HG03060 (cell line): ENCODE results near the gene THUMPD3.

Source experiments
- ATAC-seq: cut with Tn5 transposase; IDR thresholded peaks from one replicate; pipeline ENCODE4 v1.9.1; 2021; ENCODE audit warnings: low read depth, moderate number of reproducible peaks; ENCODE audit not compliant: unreplicated experiment

Gene THUMPD3, protein sequence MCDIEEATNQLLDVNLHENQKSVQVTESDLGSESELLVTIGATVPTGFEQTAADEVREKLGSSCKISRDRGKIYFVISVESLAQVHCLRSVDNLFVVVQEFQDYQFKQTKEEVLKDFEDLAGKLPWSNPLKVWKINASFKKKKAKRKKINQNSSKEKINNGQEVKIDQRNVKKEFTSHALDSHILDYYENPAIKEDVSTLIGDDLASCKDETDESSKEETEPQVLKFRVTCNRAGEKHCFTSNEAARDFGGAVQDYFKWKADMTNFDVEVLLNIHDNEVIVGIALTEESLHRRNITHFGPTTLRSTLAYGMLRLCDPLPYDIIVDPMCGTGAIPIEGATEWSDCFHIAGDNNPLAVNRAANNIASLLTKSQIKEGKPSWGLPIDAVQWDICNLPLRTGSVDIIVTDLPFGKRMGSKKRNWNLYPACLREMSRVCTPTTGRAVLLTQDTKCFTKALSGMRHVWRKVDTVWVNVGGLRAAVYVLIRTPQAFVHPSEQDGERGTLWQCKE

DNA sequence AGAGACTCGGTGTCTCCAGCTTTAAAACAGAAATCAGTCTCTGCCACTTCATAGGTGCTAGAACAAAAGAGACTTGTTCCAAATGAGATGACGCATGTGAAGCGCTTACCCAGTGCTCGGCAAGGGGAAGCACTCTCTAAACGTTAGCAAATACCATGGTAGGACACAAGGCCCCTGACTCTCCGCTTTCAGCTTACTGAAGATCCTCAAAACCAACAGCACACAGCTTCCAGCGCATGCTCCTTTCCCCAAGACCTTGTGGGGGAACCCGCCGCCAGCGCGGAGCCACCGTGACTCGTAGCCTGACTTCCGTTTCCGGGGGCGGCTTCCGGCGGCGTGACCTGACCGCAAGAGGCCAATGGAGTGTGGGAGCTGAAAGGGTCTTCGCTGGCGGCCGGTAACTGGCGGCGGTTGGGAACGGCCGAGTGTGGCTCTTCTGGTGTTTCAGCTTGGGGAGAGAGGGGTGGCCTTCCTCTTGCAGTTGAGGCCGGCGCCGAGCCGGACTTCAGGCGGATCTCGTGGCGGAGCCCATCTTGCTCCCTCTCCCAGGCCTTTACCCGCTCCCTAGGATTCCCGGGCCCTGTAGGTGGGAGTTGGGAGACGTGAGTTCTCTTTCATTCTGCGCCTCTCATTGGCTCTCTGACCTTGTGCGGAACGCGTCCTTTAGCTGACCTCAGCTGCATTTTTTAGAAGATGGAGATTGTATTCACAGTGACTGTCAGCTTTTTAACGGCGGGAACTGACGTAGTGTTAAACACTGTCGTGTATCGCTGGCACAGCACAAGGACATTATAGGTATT, at the start of gene THUMPD3:
Gene THUMPD3, plus strand, starts transcription at position 324 of the 800 bp plus-strand sequence. CDS start 2,015 bp downstream, outside the sequence.
- peak; percentile 84 for ATAC-seq

DNA sequence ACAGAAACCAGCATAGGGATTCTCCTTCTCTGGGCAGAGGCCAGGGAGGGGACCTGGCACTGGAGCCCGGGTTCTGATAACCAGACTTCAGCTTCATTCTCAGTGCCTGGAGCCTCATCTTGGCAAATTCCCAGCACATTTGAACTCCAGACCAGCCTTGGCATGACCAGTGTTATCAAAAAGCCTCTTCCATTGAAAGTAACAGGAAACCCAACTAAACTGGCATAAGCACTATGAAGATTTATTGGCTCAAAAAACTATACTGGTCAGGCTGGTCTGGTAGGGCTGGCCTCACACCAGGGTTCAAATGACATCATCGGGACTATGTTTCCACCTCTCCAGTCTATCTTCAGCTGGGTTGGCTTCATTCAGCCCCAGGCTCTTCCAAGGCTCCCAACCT, 48.1 kb upstream of the THUMPD3 start:
- ATAC-seq, result no peak

DNA sequence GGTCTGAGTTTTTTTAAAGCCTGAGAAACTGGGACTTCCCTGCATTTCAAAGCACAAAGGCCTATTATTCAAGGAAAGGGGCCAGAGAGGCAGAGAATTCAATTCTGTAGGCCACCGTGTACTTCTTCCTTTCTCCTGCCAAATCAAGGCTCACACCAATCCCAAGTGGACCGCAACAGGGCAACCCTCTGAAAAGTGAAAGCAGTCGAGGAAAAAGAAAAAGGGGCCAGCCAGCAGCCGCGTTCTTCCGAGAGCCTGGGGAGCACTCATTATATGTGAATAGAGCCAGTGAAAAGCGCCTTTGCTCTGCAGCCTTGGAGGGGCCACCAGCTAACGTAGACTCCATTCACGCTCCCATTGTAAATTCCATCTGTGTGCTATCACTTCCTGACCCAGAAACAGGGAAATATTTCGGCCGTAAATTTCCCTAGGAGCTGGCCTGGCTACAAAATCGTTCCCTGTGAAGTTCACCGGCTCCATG, 45.9 kb upstream of the THUMPD3 start:
- no peak for ATAC-seq

DNA sequence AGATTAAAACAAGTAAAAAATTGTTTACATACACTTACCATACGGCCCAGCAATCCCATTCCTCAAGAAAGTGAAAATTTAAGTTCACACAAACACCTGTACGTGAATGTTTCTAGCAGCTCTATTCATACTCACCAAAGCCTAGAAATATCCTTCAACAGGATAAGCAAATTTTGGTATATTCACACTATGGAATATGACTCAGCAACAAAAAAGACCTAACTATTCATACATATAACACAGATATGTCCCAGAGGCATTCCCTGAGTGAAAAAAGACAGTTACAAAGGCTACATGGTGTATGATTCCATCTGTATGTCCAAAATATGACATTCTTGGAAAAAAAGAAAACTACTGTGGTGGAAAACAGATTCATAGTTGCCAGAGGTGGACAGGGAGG, 40.1 kb upstream of the THUMPD3 start:
- no peak for ATAC-seq

DNA sequence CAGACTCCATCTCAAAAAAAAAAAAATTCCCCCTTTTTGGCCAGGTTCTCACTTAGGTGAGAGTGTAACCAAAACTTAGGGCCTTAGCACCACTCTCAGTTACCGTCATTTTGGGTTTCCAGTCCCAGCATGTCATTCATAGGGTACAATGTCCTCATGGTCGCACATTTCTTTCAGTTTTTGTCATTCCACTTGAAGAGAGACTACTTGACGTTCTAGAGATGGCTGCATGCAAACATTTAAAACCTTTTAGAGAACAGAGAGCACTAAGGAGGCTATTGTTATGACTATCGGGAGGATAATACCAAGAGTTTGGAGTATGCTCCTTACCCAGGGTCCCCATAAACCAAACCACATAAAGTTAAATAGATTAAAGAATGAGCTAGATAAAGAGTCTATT, 37.9 kb upstream of the THUMPD3 start:
- no peak for ATAC-seq

DNA sequence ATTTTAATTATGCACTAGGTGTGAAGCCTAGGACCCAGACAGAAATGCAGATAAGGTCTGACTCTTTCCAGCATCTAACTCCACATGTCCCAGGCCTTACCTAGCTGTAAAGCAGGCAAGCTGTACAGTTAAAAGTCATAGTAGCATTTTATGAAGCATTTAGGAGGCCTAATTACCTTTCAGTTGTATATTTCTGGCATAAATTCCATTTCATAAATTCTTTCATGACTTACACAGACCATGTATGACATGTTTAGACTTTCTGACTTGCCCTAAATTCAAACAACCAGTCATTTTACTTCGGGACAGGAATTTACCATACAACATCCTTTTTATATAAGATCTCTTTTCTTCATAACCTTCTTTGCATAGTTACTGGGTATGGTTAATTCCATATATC, 35.3 kb upstream of the THUMPD3 start:
- no peak for ATAC-seq

DNA sequence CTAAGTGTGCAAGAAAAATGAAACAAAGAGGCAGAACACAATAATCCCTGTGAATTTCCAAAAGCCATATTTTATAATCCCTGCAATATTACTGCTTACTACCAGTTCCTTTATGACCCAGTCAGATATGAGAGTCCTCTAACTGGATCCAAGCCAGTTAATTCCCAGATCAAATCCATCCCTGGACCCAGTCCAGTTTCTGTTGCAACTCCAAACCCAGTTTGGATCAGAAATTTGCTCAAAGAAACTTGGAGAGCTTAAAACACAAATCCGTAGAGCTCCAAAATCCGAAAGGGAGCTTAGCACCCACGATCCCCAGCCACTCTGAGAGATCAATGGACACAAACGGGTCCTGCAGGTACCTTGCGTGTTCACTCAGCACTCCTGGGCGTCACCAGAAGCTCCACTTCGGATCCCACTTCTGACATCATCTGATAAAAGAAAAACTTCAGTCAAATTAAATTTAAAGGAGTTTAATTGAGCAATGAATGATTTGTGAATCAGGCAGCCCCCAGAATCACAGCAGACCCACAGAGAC, 32.6 kb upstream of the THUMPD3 start:
- ATAC-seq, result no peak

DNA sequence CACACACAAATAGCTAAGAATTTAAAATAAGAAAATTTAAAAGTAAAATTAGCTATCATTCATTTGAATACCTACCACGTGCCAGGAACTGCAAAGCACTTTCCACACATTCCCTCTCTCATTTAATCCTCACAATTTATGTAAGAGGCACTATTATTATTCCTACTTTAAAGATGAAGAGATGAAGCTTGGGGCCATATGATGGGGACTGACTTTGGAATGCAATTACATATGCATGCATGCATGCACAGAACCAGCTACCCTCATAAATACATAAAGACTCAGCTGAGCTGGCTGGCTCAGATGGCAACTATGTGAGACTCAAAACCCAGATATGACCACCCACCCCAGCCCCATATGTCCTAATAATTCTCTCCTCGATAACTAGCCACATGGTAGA, 31.7 kb upstream of the THUMPD3 start:
- ATAC-seq, result no peak

DNA sequence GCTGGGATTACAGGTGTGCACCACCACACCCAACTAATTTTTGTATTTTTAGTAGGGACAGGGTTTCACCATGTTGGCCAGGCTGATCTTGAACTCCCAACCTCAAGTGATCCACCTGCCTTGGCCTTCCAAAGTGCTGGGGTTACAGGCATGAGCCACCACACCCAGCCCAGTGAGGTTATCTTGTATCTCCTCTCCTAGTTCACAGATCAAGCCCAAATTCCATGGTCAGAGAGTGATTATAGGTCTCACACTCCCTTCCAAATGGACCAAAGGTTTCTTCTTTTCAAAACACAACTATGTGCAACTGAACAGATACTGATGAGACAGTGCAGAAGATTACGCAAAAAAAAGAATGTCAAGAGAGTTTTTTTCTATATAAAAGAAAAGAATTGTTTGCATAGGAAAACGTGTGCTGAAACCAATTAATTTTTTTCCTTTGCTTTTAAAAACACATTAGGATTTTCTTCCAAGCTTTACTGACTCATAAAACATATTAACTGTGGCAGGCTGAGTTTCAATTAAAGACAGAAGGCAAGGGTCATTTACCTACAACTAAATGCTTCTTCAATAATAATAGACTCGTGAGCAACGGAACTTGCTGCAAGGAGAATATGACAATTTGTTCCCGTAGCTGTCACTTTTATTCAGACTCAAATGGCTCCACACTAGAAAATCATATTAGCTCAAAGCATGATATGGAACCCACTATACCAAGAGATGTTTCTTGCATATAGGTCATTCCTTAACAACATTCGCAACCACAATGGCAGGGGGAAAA, 30.4 kb upstream of the THUMPD3 start:
- ATAC-seq, result no peak

DNA sequence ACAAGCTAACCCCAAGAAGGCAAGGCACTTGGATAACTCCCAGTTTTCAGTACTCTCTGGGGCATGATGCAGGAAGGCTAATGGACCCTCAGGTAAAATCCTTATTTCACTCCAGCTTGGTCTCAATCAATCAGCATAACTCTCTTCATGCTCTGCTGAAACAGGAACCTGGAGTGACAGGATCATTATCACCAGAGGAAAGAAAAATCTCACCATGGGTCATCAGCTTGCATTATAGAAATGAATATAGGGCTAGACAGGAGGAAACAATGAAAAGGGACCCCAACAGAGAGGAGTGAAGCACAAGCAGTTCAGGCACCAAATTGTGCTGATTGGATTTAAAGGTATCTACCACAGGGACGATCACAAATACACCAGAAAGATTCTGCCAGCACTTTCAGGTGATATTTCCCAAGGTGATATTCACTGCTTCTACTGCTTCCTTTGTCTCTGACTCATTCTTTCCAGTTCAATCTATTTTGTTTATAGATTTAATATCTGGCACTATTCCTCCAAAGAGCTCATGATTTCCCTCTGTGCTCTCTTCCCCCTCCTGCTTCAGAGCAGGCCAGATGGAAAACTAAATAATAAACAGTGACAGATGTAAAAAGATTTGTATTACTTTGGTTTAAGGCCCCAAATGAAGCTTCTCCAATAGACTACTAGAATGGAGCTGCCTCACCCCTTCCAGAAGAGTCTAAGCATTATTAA, 22.9 kb upstream of the THUMPD3 start:
- ATAC-seq, result no peak

DNA sequence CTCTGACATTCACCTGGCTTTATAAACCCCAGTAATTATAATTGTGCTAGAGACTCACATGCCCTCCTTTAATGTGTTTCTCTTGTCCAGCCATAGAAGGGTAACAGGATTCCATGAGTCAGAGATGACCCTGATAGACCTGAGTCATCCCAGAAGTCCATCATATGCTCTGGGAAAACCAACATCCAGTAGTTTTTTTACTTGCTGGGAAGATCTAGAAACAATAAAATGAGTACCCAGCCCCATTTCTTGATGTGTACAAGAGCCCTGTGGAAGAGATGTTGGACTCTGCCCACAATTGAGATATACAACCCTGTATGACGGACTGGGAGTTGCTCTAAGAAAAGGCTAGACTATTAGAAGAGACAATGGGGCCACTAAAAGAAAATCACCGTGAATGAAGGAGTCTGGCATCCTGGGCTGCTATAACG, 22.4 kb upstream of the THUMPD3 start:
- ATAC-seq, result no peak

DNA sequence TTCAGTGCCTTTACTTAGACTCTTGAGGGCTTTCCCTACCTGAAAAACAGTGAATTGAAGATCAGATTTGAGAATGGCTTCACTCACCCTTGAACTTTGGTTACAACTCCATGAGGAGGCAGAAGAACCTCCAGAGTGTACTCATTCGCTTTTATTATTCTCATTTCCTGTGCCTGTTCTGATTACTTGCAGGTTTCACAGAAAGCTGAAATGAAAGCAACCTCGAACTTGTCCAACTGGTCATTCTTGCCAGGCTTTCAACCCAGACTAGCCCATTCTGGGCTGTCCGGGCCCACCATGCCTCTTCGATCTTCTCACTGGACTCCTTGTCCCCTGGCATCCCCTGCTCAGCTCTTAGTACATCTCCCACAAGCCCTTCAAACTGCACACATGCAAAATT, 20.2 kb upstream of the THUMPD3 start:
- ATAC-seq, result no peak

DNA sequence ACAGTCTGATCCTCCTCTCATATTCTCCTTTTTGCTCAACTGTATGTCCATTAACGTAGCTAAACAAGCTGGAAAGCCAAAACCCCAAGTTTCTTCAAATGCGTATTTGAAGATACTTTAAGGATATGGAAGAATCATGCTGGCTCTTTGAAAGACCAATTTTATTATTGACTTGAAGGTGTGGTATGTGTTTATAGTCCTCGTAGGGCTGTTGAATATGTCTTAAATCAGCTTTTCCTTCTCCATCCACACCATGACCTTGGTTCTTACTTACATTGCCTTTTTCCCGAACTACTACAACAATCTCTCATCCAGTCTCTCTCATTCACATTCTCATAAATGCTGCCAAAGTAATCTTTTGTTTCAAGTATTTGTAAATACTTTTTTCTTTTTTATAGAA, 19.7 kb upstream of the THUMPD3 start:
- no peak for ATAC-seq

DNA sequence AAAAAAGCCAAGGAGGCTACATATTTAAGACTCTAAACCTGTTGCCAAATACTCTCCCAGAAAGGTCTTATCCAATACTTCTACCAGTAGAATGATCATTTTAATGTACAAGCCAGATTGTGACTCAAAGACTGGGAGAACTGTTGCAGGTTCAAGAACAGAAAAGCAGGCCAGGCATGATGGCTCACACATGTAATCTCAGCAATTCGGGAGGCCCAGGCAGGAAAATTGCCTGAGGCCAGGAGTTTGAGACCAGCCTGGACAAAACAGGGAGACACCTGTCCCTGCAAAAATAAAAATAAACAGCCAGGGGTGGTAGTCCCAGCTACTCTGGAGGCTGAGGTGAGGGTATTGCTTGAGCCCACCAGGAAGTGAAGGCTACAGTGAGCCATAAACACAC, 17.8 kb upstream of the THUMPD3 start:
- ATAC-seq, result no peak

DNA sequence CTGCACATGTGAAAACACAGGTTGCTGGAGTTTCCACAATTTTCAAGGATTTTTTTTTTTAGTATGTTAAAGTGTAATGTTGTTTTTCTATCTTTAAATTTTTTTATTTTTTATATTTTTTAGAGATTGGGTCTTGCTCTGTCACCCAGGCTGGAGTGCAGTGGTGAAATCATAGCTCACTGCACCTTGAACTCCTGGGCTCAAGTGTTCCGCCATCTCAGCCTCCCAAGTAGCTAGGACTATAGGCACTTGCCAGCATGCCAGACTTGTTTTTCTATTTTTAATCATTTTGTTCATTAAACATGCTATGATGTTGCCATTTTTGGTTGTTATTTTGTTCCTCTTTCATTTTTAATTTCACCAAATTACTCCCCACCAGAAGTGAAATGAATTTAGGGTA, 16.7 kb upstream of the THUMPD3 start:
- ATAC-seq, result no peak

DNA sequence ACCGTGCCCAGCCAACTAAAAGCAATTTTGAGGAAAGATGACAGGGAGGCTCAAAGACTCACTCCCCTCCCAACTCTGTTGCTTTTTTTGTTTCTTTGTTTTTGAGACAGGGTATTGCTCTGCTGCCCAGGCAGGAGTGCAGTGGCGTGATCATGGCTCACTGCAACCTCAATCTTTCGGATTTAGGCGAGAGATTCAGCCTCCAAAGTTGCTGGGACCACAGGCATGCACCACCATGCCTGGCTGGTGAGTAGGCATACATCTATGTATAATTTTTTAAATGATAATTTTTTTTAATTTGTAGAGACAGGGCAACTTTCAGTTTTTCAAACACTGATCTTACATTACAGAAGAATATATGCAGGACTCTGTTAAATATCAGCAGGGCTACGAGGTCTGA, 15.8 kb upstream of the THUMPD3 start:
- ATAC-seq, result no peak

DNA sequence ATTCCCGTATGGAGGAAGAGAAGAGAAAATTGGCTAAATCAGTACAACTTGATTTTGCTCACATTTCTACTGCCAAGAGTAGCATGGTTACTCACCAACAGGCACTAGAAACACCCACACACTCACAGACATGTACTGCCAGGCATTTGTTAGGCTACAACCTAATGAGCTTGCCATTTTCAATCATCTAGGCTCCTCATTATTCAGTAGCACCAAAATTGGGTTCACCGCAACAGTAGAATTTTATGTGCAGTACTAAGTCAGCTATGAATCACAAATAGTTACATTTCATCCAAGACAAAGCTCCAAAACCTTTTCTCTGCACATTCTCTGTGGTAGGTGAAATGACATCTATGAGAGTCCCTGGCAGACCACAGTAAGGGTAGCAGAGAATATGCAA, 15.0 kb upstream of the THUMPD3 start:
- ATAC-seq, result no peak

DNA sequence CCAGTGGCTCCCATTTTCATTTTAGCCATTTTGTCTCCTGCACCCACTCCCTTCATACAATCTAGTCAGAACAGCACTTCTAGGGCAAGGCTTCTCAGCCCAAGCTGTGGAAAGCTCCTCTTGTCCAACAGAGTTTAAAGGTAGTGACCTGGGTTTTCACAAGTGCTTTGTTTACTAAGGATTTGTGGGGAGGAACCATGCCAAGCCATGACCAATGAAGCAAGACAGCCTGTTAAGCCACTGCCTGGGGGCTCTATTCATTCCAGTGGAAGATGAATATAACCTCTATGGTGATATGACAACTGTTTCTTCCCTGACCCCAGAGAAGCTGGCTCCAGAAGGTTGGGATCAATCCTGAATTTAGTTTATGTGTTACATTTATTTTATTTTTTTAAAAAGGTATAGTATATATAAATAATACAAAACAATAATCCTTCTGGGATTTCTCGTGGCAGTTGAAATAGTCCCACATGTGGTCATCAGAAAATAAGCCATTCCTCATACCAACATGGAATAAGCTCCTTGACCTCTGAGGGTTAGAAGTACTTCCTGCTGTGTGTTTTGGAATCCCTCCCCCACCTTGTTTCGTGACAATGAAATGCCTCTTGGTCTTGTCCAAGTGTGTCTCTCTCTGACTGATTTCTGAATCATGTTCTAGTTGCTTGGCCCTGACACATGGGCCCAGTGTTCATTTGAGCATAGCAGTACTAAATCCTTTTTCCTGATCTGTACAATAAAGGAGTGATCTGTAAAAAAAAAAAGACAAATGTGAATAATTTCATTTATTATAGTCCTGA, 13.3 kb upstream of the THUMPD3 start:
- ATAC-seq, result no peak

DNA sequence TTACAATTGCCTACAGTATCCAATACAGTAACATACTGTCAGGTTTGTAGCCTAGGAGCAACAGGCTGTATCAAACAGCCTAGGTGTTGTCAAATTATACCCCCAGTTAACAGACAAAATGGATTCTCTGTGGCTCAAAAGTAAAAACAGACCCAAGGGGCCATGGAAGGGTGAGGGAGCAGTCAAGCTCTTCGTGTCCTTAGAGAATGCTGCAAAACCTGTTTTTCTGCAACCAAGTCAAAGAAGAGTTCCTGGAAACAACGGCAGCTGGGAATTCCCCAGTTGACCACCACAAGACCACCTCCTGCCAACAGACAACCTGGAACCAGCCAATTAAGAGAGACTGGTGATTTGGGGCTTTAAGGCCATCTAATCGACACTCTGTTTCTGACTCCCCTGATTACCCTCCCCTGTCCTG, 11.1 kb upstream of the THUMPD3 start:
- no peak for ATAC-seq
